Neural crest cell (in vitro differentiated cells): Measurements from ENCODE around the gene USP27X. TPM values are rescaled to one million over a fixed set of nuclear protein-coding genes. Genes with fewer than 3 reads are reported as not detected.

Experiments used
- DNase-seq: peaks from one replicate; pipeline ENCODE4 v3.0.0; 2021; ENCODE audit warnings: low read depth, mixed read lengths, low spot score
- H3K27ac Mint-ChIP-seq: one replicate; pipeline ENCODE4 v1.8.0; 2021; ENCODE audit warnings: mild to moderate bottlenecking, mixed read lengths; ENCODE audit not compliant: unreplicated experiment
- H3K27me3 Mint-ChIP-seq: 2 replicates; pipeline ENCODE4 v1.8.0; 2021; ENCODE audit warnings: low read depth, mild to moderate bottlenecking, mixed read lengths
- H3K36me3 Mint-ChIP-seq: 2 replicates; pipeline ENCODE4 v1.8.0; 2021; ENCODE audit warnings: low read depth, mild to moderate bottlenecking, mixed read lengths
- H3K4me1 Mint-ChIP-seq: 2 replicates; pipeline ENCODE4 v1.8.0; 2021; ENCODE audit warnings: mixed read lengths
- H3K4me3 Mint-ChIP-seq: one replicate; pipeline ENCODE4 v1.8.0; 2021; ENCODE audit warnings: mild to moderate bottlenecking, mixed read lengths
- H3K9me3 Mint-ChIP-seq: 2 replicates; pipeline ENCODE4 v1.8.0; 2021; ENCODE audit warnings: mixed read lengths
- CTCF ChIP-seq: fragments of 200-600 bp; sonication (generic); conservative IDR thresholded peaks from 2 replicates; pipeline ENCODE4 v1.5.0; 2021; ENCODE audit warnings: antibody characterized with exemption, mild to moderate bottlenecking
- total RNA-seq: library from RNA; stranded (reverse); gene quantifications from 2 replicates; pipeline ENCODE4 v1.2.1, GENCODE V29; 2021

The USP27X gene
- total RNA-seq, 1 donor from 2014 or later = 7.3 TPM

GRCh38 chrX:49910344-49910743 lies 31.1 kb downstream of the USP27X start:
- Mint-ChIP-seq H3K36me3 (peaks cover 2% of the 10 kb centered on the region), H3K27ac (no peak overlapping the region), H3K4me3 (no peak overlapping the region), H3K27me3 (peaks cover 9% of the 10 kb centered on the region), H3K4me1 (no peaks in the 10 kb centered on the region), H3K9me3 (peaks cover 6% of the 10 kb centered on the region)
- no peak for TF ChIP-seq CTCF
- DNase-seq = no peak

- H3K27ac Mint-ChIP-seq = no peak overlapping the region
- no peak overlapping the region for H3K4me3 Mint-ChIP-seq
- no peak for DNase-seq
- H3K4me1 Mint-ChIP-seq = no peaks in the 10 kb centered on the region
- H3K36me3 Mint-ChIP-seq = peaks cover 2% of the 10 kb centered on the region
- peaks cover 9% of the 10 kb centered on the region for H3K27me3 Mint-ChIP-seq
- no peak for TF ChIP-seq CTCF
- peaks cover 6% of the 10 kb centered on the region for H3K9me3 Mint-ChIP-seq
These were observed 32.8 kb downstream of the USP27X start for GRCh38 chrX:49912086-49912485.

DNA sequence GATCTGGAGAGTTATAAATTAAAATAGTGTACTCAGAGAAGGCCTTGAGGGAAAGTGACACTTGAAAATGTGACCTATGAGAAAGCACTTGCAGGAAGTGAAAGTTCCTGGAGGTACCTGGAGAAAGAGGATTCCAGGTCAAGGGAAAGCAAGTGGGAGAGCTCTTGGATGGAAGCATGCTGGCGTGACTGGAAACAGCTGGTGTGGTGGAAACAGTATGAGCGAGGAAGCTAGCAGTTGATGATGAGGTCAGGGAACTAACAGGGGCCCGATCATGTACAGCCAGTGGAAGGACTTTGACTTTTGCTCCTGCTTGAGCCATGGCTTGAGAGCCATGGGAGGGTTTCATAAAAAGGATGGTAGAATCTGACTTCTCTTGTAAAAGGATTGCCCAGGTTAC lies 33.6 kb downstream of the USP27X start:
- H3K9me3 Mint-ChIP-seq = peaks cover 4% of the 10 kb centered on the region
- TF ChIP-seq CTCF = no peak
- H3K27me3 Mint-ChIP-seq = peaks cover 9% of the 10 kb centered on the region
- no peak overlapping the region for H3K4me3 Mint-ChIP-seq
- H3K36me3 Mint-ChIP-seq = peaks cover 2% of the 10 kb centered on the region
- H3K27ac Mint-ChIP-seq = no peak overlapping the region
- DNase-seq = no peak
- no peaks in the 10 kb centered on the region for H3K4me1 Mint-ChIP-seq

- H3K36me3 Mint-ChIP-seq = no peaks in the 10 kb centered on the region
- no peaks in the 10 kb centered on the region for H3K9me3 Mint-ChIP-seq
- DNase-seq = peak; percentile 33
- peak; percentile 79 for TF ChIP-seq CTCF
- no peaks in the 10 kb centered on the region for H3K4me1 Mint-ChIP-seq
- H3K27ac Mint-ChIP-seq = no peak overlapping the region
- H3K27me3 Mint-ChIP-seq = no peaks in the 10 kb centered on the region
- H3K4me3 Mint-ChIP-seq = no peak overlapping the region
These were observed 36.3 kb downstream of the USP27X start for GRCh38 chrX:49915361-49916222.

DNA sequence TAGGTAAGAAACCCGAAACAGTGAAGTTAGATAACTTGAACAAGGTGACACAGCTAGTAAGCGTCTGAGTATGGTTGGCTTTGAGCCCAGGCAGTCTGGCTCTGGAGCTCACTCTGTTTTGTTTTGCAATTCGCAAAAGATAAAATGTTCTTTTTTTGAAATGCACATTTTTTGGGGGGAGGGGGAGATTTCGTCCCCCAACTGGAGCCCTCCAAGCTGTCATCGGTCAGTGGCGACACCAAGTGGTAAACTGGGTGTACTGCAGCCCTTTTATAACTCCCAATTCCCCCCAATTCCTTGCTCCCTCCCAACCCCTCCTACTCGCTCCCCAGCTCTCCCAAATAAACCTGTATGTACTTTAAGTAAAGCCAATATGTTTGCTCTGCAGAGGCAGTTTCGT lies 40.3 kb downstream of the USP27X start:
- Mint-ChIP-seq H3K4me1 (peaks cover 16% of the 10 kb centered on the region), H3K9me3 (no peaks in the 10 kb centered on the region), H3K27me3 (no peaks in the 10 kb centered on the region), H3K36me3 (no peaks in the 10 kb centered on the region), H3K4me3 (no peak overlapping the region), H3K27ac (no peak overlapping the region)
- DNase-seq = peak; percentile 40
- TF ChIP-seq CTCF = peak; percentile 78
